Measurements from ENCODE around the gene POLD1. TPM values are rescaled to one million over a fixed set of nuclear protein-coding genes. Genes with fewer than 3 reads are reported as not detected.

The POLD1 gene
- total and polyA plus RNA-seq, 2 donors (not counting 3 experiments of a cell fraction or from before 2014, with no cell fraction given): 40.9 to 63.9 TPM

DNA sequence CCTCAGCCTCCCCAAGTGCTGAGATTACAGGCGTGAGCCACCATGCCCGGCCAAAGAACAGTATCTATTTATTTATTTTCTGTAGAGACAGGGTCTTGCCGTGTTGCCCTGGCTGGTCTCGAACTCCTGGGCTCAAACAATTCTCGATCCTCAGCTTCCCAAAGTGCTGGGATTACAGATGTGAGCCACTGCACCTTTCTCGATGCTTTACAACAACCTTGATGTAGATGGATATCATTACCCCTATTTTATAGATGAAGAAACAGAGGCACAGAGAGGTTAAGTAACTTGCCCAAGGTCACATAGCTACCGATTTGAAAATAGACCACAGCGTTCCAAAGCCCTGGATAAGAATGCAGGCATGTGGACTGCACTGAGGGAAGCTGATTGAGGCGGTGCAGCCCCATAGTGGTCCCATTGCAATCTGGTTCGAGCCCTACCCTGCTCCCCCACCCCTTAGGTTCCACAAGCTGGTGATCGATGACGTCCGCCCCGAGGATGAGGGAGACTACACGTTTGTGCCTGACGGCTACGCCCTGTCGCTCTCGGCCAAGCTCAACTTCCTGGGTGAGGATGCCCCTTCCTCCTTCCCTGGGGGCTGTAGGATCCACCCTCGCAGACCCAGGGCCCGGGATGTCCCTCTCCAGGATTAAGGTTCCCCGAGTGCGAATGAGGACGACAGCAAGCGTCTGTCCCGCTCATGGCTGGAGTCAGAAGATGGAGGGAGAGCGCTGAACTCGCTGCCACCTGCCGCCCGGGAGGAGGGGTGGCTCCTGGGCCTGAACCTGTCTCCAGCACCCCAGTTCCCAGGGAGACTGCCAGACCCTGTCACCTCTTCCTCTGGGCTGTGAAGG, 66.4 kb downstream of the POLD1 start:
- ChIA-PET CTCF (interaction anchor here (1.3 kb wide), 1 partner anchor 13 kb away, joined by 4 read pairs; no protein-coding TSS in a partner anchor), POLR2A (no interaction called here)
- no peaks in the 10 kb centered on the region for H3K79me2 ChIP-seq (ENCODE audit: control insufficient read depth, insufficient read depth, low read length)
- no peaks in the 10 kb centered on the region for H4K20me1 ChIP-seq (replicated peaks; ENCODE audit: control insufficient read depth, extremely low read depth, insufficient read depth, low read length)
- DNase-seq (ENCODE audit: low read depth, low spot score): no peak
- dilution Hi-C loops (cut with MboI; ENCODE audit: extremely low pct_ligation_motif_present, low sequenced_read_pairs): no loop called here
- BruUV-seq (replicated peaks): no TSS peak
- no peaks in the 10 kb centered on the region for H3K4me1 ChIP-seq (ENCODE audit: control insufficient read depth, extremely low read depth, insufficient read depth, low read length)
- H3K4me3 ChIP-seq (replicated peaks in 1 of 3; ENCODE audit: insufficient read depth in 1 of 3, low read depth in 1 of 3, low read length in 3 of 3): no peak overlapping the region
- no peaks in the 10 kb centered on the region for H3K36me3 ChIP-seq (ENCODE audit: control insufficient read depth in 2 of 2, extremely low read depth in 1 of 2, insufficient read depth in 2 of 2, low read length in 2 of 2)
- TF ChIP-seq POLR2AphosphoS5 (IDR thresholded peaks at IDR 0.05; ENCODE audit: insufficient read depth, low read depth, low read length): no peak
- no peak for TF ChIP-seq JUN (IDR thresholded peaks at IDR 0.05; ENCODE audit: borderline replicate concordance, insufficient read depth, insufficient read length, low read depth)
- TF ChIP-seq EZH2 (IDR thresholded peaks at IDR 0.05; ENCODE audit: borderline replicate concordance, low read depth, low read length, severe bottlenecking): no peak
- no peak for TF ChIP-seq FOS (IDR thresholded peaks at IDR 0.05; ENCODE audit: borderline replicate concordance, insufficient read depth, low read length)
- no peak for TF ChIP-seq POLR2A (IDR thresholded peaks at IDR 0.05; ENCODE audit: low read depth, low read length)
- TF ChIP-seq MYC (IDR thresholded peaks at IDR 0.05; ENCODE audit: low read depth, low read length): no peak
- TF ChIP-seq GATA2 (IDR thresholded peaks at IDR 0.05; ENCODE audit: insufficient read depth, insufficient read length, low read depth, low read length): no peak
- TF ChIP-seq, protein P1, sequence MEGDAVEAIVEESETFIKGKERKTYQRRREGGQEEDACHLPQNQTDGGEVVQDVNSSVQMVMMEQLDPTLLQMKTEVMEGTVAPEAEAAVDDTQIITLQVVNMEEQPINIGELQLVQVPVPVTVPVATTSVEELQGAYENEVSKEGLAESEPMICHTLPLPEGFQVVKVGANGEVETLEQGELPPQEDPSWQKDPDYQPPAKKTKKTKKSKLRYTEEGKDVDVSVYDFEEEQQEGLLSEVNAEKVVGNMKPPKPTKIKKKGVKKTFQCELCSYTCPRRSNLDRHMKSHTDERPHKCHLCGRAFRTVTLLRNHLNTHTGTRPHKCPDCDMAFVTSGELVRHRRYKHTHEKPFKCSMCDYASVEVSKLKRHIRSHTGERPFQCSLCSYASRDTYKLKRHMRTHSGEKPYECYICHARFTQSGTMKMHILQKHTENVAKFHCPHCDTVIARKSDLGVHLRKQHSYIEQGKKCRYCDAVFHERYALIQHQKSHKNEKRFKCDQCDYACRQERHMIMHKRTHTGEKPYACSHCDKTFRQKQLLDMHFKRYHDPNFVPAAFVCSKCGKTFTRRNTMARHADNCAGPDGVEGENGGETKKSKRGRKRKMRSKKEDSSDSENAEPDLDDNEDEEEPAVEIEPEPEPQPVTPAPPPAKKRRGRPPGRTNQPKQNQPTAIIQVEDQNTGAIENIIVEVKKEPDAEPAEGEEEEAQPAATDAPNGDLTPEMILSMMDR (IDR thresholded peaks at IDR 0.05; ENCODE audit: extremely low read depth in 1 of 2, insufficient read depth in 1 of 2, low read depth in 1 of 2, low read length in 2 of 2): no peak
- TF ChIP-seq, protein P2, sequence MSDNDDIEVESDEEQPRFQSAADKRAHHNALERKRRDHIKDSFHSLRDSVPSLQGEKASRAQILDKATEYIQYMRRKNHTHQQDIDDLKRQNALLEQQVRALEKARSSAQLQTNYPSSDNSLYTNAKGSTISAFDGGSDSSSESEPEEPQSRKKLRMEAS (IDR thresholded peaks at IDR 0.05; ENCODE audit: insufficient read depth, insufficient read length): no peak
- no peak overlapping the region for H3K27ac ChIP-seq (ENCODE audit: insufficient read depth, low read depth, low read length)
- no peaks in the 10 kb centered on the region for H3K9me3 ChIP-seq (replicated peaks; ENCODE audit: control insufficient read depth, insufficient read depth, low read length)
- FAIRE-seq: no peak
- H2AFZ ChIP-seq (ENCODE audit: low read depth, low read length): no peak overlapping the region
- intact Hi-C loops (cut with micrococcal nuclease): no loop called here
- H3K4me2 ChIP-seq (ENCODE audit: insufficient read depth, low read length): no peak overlapping the region
- H3K9ac ChIP-seq (replicated peaks; ENCODE audit: extremely low read depth, insufficient read depth, low read length): no peak overlapping the region
- H3K9me1 ChIP-seq (replicated peaks; ENCODE audit: control insufficient read depth, extremely low read depth, insufficient read depth, low read length): no peaks in the 10 kb centered on the region
- H3K27me3 ChIP-seq (ENCODE audit: control insufficient read depth in 2 of 2, insufficient read depth in 2 of 2, low read length in 2 of 2): no peaks in the 10 kb centered on the region
